Prostate gland (tissue), 2 donors: ENCODE measurements around the gene TECR.

Experiments
- POLR2A ChIP-seq: fragments of 450-650 bp; IDR thresholded peaks from one replicate; pipeline ENCODE4 v1.6.1; 2016; ENCODE audit warnings: antibody characterized with exemption, mild to moderate bottlenecking
- POLR2AphosphoS5 ChIP-seq: sonication (generic); formaldehyde crosslinking; IDR thresholded peaks from one replicate; pipeline ENCODE4 v1.6.1; 2017; ENCODE audit warnings: antibody characterized with exemption
- TF ChIP-seq, protein P1 (sequence below), 4 experiments: fragments of 200-600 bp in 2 of 4; fragments of 450-650 bp in 2 of 4; sonication (generic) in 2 of 4; IDR thresholded peaks; 1 replicate in 3 of 4; 2 replicates in 1 of 4; pipeline ENCODE4 v1.5.1; 2016 to 2019; ENCODE audit warnings: antibody characterized with exemption in 4 of 4, mild to moderate bottlenecking in 2 of 4, moderate library complexity in 2 of 4

DNA sequence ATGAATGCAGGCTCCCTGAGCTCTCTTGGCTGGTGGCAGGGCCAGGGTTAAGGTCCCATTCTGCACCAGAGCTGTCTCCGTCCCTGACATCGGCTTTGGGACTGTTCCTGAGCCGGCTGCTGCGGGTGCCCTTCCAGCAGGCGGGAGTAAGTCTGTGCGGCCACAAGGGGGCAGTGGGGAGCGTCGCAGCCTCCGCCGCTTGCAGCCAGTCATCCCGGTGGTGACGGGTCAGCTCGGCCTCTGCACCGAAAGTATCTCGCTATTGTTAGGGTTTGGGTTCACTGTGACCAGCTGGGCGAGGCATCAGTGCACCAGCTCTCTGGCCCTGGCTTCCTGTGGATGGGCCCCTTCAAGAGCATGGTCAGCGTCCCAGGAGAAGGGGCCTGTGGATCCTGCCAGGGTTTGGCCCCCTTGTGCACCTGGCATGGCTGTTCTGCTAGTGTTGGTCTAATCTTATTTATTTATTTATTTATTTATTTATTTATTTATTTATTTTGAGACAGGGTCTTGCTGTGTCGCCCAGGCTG lies 27.3 kb downstream of the TECR start:
- TF ChIP-seq, protein P1, sequence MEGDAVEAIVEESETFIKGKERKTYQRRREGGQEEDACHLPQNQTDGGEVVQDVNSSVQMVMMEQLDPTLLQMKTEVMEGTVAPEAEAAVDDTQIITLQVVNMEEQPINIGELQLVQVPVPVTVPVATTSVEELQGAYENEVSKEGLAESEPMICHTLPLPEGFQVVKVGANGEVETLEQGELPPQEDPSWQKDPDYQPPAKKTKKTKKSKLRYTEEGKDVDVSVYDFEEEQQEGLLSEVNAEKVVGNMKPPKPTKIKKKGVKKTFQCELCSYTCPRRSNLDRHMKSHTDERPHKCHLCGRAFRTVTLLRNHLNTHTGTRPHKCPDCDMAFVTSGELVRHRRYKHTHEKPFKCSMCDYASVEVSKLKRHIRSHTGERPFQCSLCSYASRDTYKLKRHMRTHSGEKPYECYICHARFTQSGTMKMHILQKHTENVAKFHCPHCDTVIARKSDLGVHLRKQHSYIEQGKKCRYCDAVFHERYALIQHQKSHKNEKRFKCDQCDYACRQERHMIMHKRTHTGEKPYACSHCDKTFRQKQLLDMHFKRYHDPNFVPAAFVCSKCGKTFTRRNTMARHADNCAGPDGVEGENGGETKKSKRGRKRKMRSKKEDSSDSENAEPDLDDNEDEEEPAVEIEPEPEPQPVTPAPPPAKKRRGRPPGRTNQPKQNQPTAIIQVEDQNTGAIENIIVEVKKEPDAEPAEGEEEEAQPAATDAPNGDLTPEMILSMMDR (IDR thresholded peaks at IDR 0.05), result peak; percentile 71 to 91 (median 78)
- TF ChIP-seq POLR2A (no peak), POLR2AphosphoS5 (peak; percentile 44)
